A549 (cell line): ENCODE results near the gene OSCP1. TPM values are rescaled to one million over a fixed set of nuclear protein-coding genes. Genes with fewer than 3 reads are reported as not detected.

Experiments used
- ATAC-seq, 2 experiments: fragments of 200-7000 bp in 1 of 2; fragments of >200 bp in 1 of 2; cut with Nextera tagmentation in 1 of 2; cut with Tn5 transposase in 1 of 2; 3 replicates each; pipeline versions ENCODE4 v1.8.0 to v1.9.1; 2018 to 2020; ENCODE audit warnings: mild to moderate bottlenecking in 1 of 2, moderate library complexity in 1 of 2
- CTCF ChIA-PET: fragments of 300-600 bp; sonication (Branson Sonifier 250); formaldehyde crosslinking; extraction: SDS; loops from one replicate; lab custom pipeline; 2021; ENCODE audit warnings: antibody characterized with exemption, inconsistent platforms; lab: Yijun Ruan, JAX
- POLR2A ChIA-PET: fragments of 350-600 bp; formaldehyde crosslinking; extraction: SDS; loops from one replicate; lab custom pipeline; 2021; ENCODE audit warnings: antibody characterized with exemption, inconsistent platforms; lab: Yijun Ruan, JAX
- DNase-seq, 2 experiments: peaks; one replicate each; pipeline versions ENCODE4 v3.0.0 to v3.0.0-alpha.2; 2011 to 2016; ENCODE audit warnings: low read depth in 1 of 2, low spot score in 1 of 2
- FAIRE-seq: peaks from 2 replicates; lab custom pipeline; 2011; peaks lifted over from hg19 to GRCh38; lab: Jason Lieb, UNC
- H3K27ac ChIP-seq, 2 experiments: fragments of >200 bp; sonication (Bioruptor Twin); formaldehyde crosslinking; 3 replicates each; pipeline ENCODE4 v1.5.1; 2016 to 2017
- H3K4me1 ChIP-seq: fragments of >200 bp; sonication (Bioruptor Twin); formaldehyde crosslinking; 3 replicates; pipeline ENCODE4 v1.6.1; 2016
- H3K4me2 ChIP-seq: fragments of >200 bp; sonication (Bioruptor Twin); formaldehyde crosslinking; 3 replicates; pipeline ENCODE4 v1.6.1; 2016
- H3K4me3 ChIP-seq: fragments of >200 bp; sonication (Bioruptor Twin); formaldehyde crosslinking; 3 replicates; pipeline ENCODE4 v1.5.1; 2016
- H3K9me3 ChIP-seq: fragments of >200 bp; sonication (Bioruptor Twin); formaldehyde crosslinking; 3 replicates; pipeline ENCODE4 v1.6.1; 2016
- BHLHE40 ChIP-seq: IDR thresholded peaks from 2 replicates; pipeline ENCODE4 v1.6.1; 2012; ENCODE audit warnings: low read depth, low read length, inconsistent platforms
- CBX8 ChIP-seq: fragments of 200-600 bp; sonication (generic); IDR thresholded peaks from 2 replicates; pipeline ENCODE4 v1.6.1; 2016
- CTCF ChIP-seq: fragments of >200 bp; sonication (Bioruptor Twin); formaldehyde crosslinking; IDR thresholded peaks from 3 replicates; pipeline ENCODE4 v1.5.1; 2016
- EHF ChIP-seq: fragments of 250-450 bp; sonication (Bioruptor Pico); IDR thresholded peaks from 2 replicates; pipeline ENCODE4 v1.5.0; 2020; ENCODE audit warnings: mild to moderate bottlenecking
- ELK1 ChIP-seq: fragments of 150-350 bp; IDR thresholded peaks from 2 replicates; pipeline ENCODE4 v1.6.1; 2014; ENCODE audit warnings: low read depth, mild to moderate bottlenecking, low read length
- FOSL2 ChIP-seq, 2 experiments: fragments of 450-650 bp in 1 of 2; fragments of >200 bp in 1 of 2; sonication (Bioruptor Twin) in 1 of 2; formaldehyde crosslinking; IDR thresholded peaks; 2 replicates each; pipeline versions ENCODE4 v1.5.0 to v1.6.1; 2016 to 2020; ENCODE audit warnings: mild to moderate bottlenecking in 1 of 2, moderate library complexity in 1 of 2
- FOXS1 ChIP-seq: fragments of 250-450 bp; sonication (Bioruptor Pico); IDR thresholded peaks from 2 replicates; pipeline ENCODE4 v1.5.0; 2020; ENCODE audit warnings: mild to moderate bottlenecking, moderate library complexity
- HES2 ChIP-seq: fragments of >200 bp; sonication (Bioruptor Twin); formaldehyde crosslinking; IDR thresholded peaks from 2 replicates; pipeline ENCODE4 v1.6.1; 2016
- HEYL ChIP-seq: fragments of 250-450 bp; sonication (Bioruptor Pico); IDR thresholded peaks from 2 replicates; pipeline ENCODE4 v1.8.0; 2021; ENCODE audit warnings: mild to moderate bottlenecking, moderate library complexity
- HMGXB4 ChIP-seq: fragments of 250-450 bp; sonication (Bioruptor Pico); IDR thresholded peaks from 2 replicates; pipeline ENCODE4 v1.5.0; 2021; ENCODE audit warnings: mild to moderate bottlenecking, moderate library complexity, borderline replicate concordance
- HOXB5 ChIP-seq: fragments of 250-450 bp; sonication (Bioruptor Pico); IDR thresholded peaks from 2 replicates; pipeline ENCODE4 v1.5.0; 2020; ENCODE audit warnings: mild to moderate bottlenecking, moderate library complexity
- JUN ChIP-seq, 2 experiments: fragments of >200 bp; sonication (Bioruptor Twin); formaldehyde crosslinking; IDR thresholded peaks; 2 replicates in 1 of 2; 3 replicates in 1 of 2; pipeline ENCODE4 v1.6.1; 2016 to 2017
- KDM1A ChIP-seq: fragments of 200-600 bp; sonication (generic); IDR thresholded peaks from 2 replicates; pipeline ENCODE4 v1.6.1; 2016; ENCODE audit warnings: low read depth, mild to moderate bottlenecking
- NFE2L2 ChIP-seq: fragments of 150-350 bp; conservative IDR thresholded peaks from 2 replicates; pipeline ENCODE4 v1.6.1; 2014; ENCODE audit warnings: low read length
- NR3C1 ChIP-seq: fragments of >200 bp; sonication (Bioruptor Twin); formaldehyde crosslinking; IDR thresholded peaks from 3 replicates; pipeline ENCODE4 v1.6.1; 2017
- PHF8 ChIP-seq: fragments of 200-600 bp; sonication (generic); IDR thresholded peaks from 2 replicates; pipeline ENCODE4 v1.6.1; 2016; ENCODE audit warnings: low read depth, mild to moderate bottlenecking, antibody characterized with exemption, moderate library complexity, borderline replicate concordance
- POLR2A ChIP-seq: IDR thresholded peaks from 2 replicates; pipeline ENCODE4 v1.6.1; 2012; ENCODE audit warnings: mild to moderate bottlenecking, low read length
- RAD21 ChIP-seq, 2 experiments: fragments of >200 bp in 1 of 2; sonication (Bioruptor Twin) in 1 of 2; formaldehyde crosslinking in 1 of 2; IDR thresholded peaks in 1 of 2; conservative IDR thresholded peaks in 1 of 2; 2 replicates in 1 of 2; 3 replicates in 1 of 2; pipeline ENCODE4 v1.6.1; 2012 to 2018; ENCODE audit warnings: inconsistent platforms in 1 of 2
- RARB ChIP-seq: fragments of 250-450 bp; sonication (Bioruptor Pico); IDR thresholded peaks from 2 replicates; pipeline ENCODE4 v1.8.0; 2021; ENCODE audit warnings: mild to moderate bottlenecking, moderate library complexity
- RCOR1 ChIP-seq: fragments of 150-350 bp; IDR thresholded peaks from 2 replicates; pipeline ENCODE4 v1.6.1; 2014; ENCODE audit warnings: antibody characterized with exemption, low read length, low read depth
- TFCP2L1 ChIP-seq: fragments of 250-450 bp; sonication (Bioruptor Pico); IDR thresholded peaks from 2 replicates; pipeline ENCODE4 v1.5.0; 2021; ENCODE audit warnings: mild to moderate bottlenecking
- ZC3H11A ChIP-seq: fragments of 450-650 bp; IDR thresholded peaks from 2 replicates; pipeline ENCODE4 v1.6.1; 2014; ENCODE audit warnings: antibody characterized with exemption, mild to moderate bottlenecking
- ZNF302 ChIP-seq: fragments of 250-450 bp; sonication (Bioruptor Pico); IDR thresholded peaks from 2 replicates; pipeline ENCODE4 v1.9.0; 2021; ENCODE audit warnings: inconsistent platforms, mild to moderate bottlenecking, moderate library complexity
- WGBS: methylation state at CpG from one replicate; pipeline ENCODE4 v1.1.6; 2017; ENCODE audit errors: missing lambda C conversion rate; 5-methylcytosine and 5-hydroxymethylcytosine counted together
- polyA plus RNA-seq, 4 experiments: library from polyadenylated mRNA; depleted of rRNA in 3 of 4; stranded (reverse); fragments of >200 nt; fragmentation: RNase III in 1 of 4; extraction: RNeasy Plus Mini Kit Qiagen cat#74134 plus additional on column Dnase treatment in 1 of 4; gene quantifications; 2 replicates in 3 of 4; 3 replicates in 1 of 4; pipeline ENCODE4 v1.2.3, GENCODE V29; 2011 to 2017

Gene OSCP1
- polyA plus RNA-seq, 2 of the 4 experiments (the other 2 are of a cell fraction), result 4.6 to 6.6 TPM

- no peak overlapping the region for H3K27ac ChIP-seq
- DNase-seq (no peak), ATAC-seq (no peak), FAIRE-seq (no peak)
- no peak overlapping the region for H3K4me2 ChIP-seq
- peaks cover 3% of the 10 kb centered on the region; the same call in 1 of the 3 replicates for H3K4me1 ChIP-seq
- no peaks in the 10 kb centered on the region for H3K9me3 ChIP-seq
- POLR2A ChIA-PET, result no interaction called here
- TF ChIP-seq ELK1, result no peak
- no peak for TF ChIP-seq RCOR1
- no peak for TF ChIP-seq HEYL (CRISPR knock-in tag)
- no peak for TF ChIP-seq ZC3H11A
- no peak for TF ChIP-seq PHF8
- no peak for TF ChIP-seq EHF
- no peak for TF ChIP-seq HOXB5 (CRISPR knock-in tag)
- TF ChIP-seq POLR2A, result no peak
- no peak for TF ChIP-seq TFCP2L1 (CRISPR knock-in tag)
- no peak for TF ChIP-seq KDM1A
- no peak for TF ChIP-seq NR3C1
- no peak for TF ChIP-seq FOXS1 (CRISPR knock-in tag)
- no peak overlapping the region for H3K4me3 ChIP-seq
- CTCF ChIA-PET, result no interaction called here
Observed at GRCh38 chr1:36447450-36447849, 2.8 kb downstream of the OSCP1 start.

GRCh38 chr1:36446746-36447145 lies 3.5 kb downstream of the OSCP1 start:
- DNase-seq, result no peak
- no peak for TF ChIP-seq HMGXB4
- TF ChIP-seq NFE2L2, result no peak
- no peak for TF ChIP-seq FOSL2 (IDR thresholded peaks at IDR 0.05)
- TF ChIP-seq FOSL2 (CRISPR knock-in tag; IDR thresholded peaks at IDR 0.05), result no peak
- no peak for TF ChIP-seq CBX8
- TF ChIP-seq RCOR1, result no peak
- TF ChIP-seq JUN (IDR thresholded peaks at IDR 0.05), result no peak
- TF ChIP-seq RAD21 (conservative IDR thresholded peaks at IDR 0.05 in 1 of 2, IDR thresholded peaks at IDR 0.05 in 1 of 2), result no peak
- no peak for TF ChIP-seq BHLHE40
- no peak for TF ChIP-seq POLR2A
- H3K4me2 ChIP-seq, result no peak overlapping the region
- 66% methylated on average over 5 of the region's 5 CpGs for WGBS
- no peak for FAIRE-seq
- no peak overlapping the region for H3K4me3 ChIP-seq
- ChIA-PET POLR2A (no interaction called here), CTCF (interaction anchor here (0.9 kb wide), 1 partner anchor 17 kb away, joined by 3 read pairs; the partner anchor contains the start of gene MRPS15)
- H3K9me3 ChIP-seq, result no peaks in the 10 kb centered on the region
- ATAC-seq, result no peak
- no peak overlapping the region for H3K27ac ChIP-seq
- peaks cover 3% of the 10 kb centered on the region; the same call in 1 of the 3 replicates for H3K4me1 ChIP-seq

GRCh38 chr1:36446271-36446670 lies 4.0 kb downstream of the OSCP1 start:
- Histone ChIP-seq H3K4me1 (peaks cover 3% of the 10 kb centered on the region; the same call in 1 of the 3 replicates), H3K4me3 (no peak overlapping the region), H3K9me3 (no peaks in the 10 kb centered on the region), H3K27ac (no peak overlapping the region), H3K4me2 (no peak overlapping the region)
- FAIRE-seq (no peak), DNase-seq (peak in 1 of 2 experiments; percentile 34), ATAC-seq (no peak)
- ChIA-PET POLR2A (no interaction called here), CTCF (interaction anchor here (0.5 to 0.9 kb wide), 2 partner anchors 18 to 1537 kb away, joined by 3 to 4 read pairs; partner anchors contain the start of gene MRPS15)
- peak; percentile 17 to 46; a peak in 2 of 5 replicates for TF ChIP-seq RAD21 (conservative IDR thresholded peaks at IDR 0.05 in 1 of 2, IDR thresholded peaks at IDR 0.05 in 1 of 2)
- peak; percentile 30; the same call in 2 of the 3 replicates for TF ChIP-seq CTCF
- no peak for TF ChIP-seq ZNF302 (CRISPR knock-in tag)
- no peak for TF ChIP-seq RARB
- no peak for TF ChIP-seq HES2
- 64% methylated on average over 8 of the region's 8 CpGs for WGBS
